DOHH2 (cell line): ENCODE data around the gene CRK.

Experiments used
- EZH2phosphoT487 ChIP-seq: fragments of 200-600 bp; sonication (generic); IDR thresholded peaks from 2 replicates; pipeline ENCODE4 v1.6.1; 2017; ENCODE audit warnings: borderline replicate concordance, mild to moderate bottlenecking, antibody characterized with exemption, low read length, moderate library complexity, mixed read lengths
- TF ChIP-seq, protein P1 (sequence below): fragments of 200-600 bp; sonication (generic); IDR thresholded peaks from one replicate; pipeline ENCODE4 v1.5.1; 2014; ENCODE audit warnings: antibody characterized with exemption, mild to moderate bottlenecking, low read depth, low read length; ENCODE audit not compliant: poor library complexity, severe bottlenecking

DNA sequence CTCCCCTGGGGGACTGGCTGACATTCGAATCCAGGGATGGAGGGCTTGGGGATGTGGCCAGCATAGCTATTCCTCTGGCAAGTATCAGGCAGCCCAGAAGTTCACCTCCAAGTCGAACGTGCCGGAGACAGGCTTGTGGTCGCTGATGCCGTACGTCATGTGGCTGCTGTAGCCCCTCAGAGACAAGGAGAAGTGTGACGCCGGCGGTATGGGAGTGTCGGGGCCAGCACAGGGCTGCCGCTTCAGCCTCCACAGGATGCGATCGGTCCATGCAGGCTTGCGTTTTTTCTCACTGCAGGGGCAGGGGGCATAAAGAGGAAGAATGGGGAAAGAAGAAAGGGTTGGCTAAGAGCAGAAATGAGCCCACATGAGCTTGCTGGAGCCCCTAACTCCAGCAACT is 41.8 kb upstream of the CRK start:
- TF ChIP-seq, protein P1, sequence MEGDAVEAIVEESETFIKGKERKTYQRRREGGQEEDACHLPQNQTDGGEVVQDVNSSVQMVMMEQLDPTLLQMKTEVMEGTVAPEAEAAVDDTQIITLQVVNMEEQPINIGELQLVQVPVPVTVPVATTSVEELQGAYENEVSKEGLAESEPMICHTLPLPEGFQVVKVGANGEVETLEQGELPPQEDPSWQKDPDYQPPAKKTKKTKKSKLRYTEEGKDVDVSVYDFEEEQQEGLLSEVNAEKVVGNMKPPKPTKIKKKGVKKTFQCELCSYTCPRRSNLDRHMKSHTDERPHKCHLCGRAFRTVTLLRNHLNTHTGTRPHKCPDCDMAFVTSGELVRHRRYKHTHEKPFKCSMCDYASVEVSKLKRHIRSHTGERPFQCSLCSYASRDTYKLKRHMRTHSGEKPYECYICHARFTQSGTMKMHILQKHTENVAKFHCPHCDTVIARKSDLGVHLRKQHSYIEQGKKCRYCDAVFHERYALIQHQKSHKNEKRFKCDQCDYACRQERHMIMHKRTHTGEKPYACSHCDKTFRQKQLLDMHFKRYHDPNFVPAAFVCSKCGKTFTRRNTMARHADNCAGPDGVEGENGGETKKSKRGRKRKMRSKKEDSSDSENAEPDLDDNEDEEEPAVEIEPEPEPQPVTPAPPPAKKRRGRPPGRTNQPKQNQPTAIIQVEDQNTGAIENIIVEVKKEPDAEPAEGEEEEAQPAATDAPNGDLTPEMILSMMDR = no peak
- no peak for TF ChIP-seq EZH2phosphoT487
